A673 (cell line): ENCODE data around the gene PERM1.

Source experiments
- EZH2 ChIP-seq: fragments of 200-600 bp; sonication (generic); IDR thresholded peaks from 2 replicates; pipeline ENCODE4 v1.6.1; 2017; ENCODE audit warnings: borderline replicate concordance, low read depth, mild to moderate bottlenecking, mixed read lengths, antibody characterized with exemption, low read length; ENCODE audit not compliant: poor library complexity, severe bottlenecking
- TF ChIP-seq, protein P1 (sequence below): fragments of 300-800, 200-600 bp; sonication (generic); conservative IDR thresholded peaks from 2 replicates; pipeline ENCODE4 v1.5.1; 2017; ENCODE audit warnings: low read depth, mild to moderate bottlenecking, antibody characterized with exemption, low read length, moderate library complexity, mixed read lengths

DNA sequence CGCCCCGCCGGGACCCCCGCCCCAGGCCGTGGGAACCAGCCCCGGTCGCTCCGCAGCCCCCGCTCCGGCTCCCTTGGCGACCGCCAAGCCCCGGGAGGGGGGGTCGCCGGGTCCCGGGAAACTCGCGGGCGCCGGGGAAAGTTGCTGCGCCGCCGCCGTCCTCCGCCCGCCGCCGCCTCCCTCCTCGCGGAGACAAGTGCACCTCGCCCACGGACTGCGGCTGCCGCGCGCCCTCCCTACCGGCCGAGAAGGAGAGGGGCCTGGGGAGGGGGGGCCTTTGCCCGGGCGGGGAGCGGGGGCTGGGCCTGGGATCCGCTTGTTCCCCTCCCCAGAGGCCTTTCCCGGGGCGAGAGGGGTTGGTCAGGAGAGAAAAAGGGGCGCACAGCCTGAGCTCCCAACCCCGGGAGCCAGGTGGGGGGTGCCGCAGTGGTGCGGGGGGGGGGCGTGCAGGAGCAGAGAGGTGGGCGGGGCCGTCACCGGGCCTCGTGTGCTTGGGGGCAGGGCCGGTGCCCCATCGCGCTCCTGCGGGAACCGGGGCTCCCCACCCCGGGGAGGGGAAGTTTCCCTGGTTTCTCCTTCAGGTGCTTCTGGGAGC is 38.6 kb upstream of the PERM1 start:
- TF ChIP-seq, protein P1, sequence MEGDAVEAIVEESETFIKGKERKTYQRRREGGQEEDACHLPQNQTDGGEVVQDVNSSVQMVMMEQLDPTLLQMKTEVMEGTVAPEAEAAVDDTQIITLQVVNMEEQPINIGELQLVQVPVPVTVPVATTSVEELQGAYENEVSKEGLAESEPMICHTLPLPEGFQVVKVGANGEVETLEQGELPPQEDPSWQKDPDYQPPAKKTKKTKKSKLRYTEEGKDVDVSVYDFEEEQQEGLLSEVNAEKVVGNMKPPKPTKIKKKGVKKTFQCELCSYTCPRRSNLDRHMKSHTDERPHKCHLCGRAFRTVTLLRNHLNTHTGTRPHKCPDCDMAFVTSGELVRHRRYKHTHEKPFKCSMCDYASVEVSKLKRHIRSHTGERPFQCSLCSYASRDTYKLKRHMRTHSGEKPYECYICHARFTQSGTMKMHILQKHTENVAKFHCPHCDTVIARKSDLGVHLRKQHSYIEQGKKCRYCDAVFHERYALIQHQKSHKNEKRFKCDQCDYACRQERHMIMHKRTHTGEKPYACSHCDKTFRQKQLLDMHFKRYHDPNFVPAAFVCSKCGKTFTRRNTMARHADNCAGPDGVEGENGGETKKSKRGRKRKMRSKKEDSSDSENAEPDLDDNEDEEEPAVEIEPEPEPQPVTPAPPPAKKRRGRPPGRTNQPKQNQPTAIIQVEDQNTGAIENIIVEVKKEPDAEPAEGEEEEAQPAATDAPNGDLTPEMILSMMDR: no peak
- TF ChIP-seq EZH2: no peak
